LNCAP (cell line): ENCODE results near the gene BABAM2.

Experiments
- CTCF ChIP-seq: fragments of 450-650 bp; IDR thresholded peaks from 2 replicates; pipeline ENCODE4 v1.5.1; 2017; ENCODE audit warnings: mild to moderate bottlenecking

The BABAM2 gene

GRCh38 chr2:28276807-28277206 is 386.3 kb downstream of the BABAM2 start:
- no peak for TF ChIP-seq CTCF

GRCh38 chr2:28277466-28277865 is 386.9 kb downstream of the BABAM2 start:
- no peak for TF ChIP-seq CTCF

GRCh38 chr2:28279371-28279770 is 388.8 kb downstream of the BABAM2 start:
- no peak for TF ChIP-seq CTCF

GRCh38 chr2:28280619-28281018 is 390.1 kb downstream of the BABAM2 start:
- no peak for TF ChIP-seq CTCF

GRCh38 chr2:28281739-28282138 is 391.2 kb downstream of the BABAM2 start:
- no peak for TF ChIP-seq CTCF

- TF ChIP-seq CTCF: no peak
Measured at GRCh38 chr2:28282248-28282647, 391.7 kb downstream of the BABAM2 start.

- TF ChIP-seq CTCF: no peak
Measured at GRCh38 chr2:28282861-28283646, 392.5 kb downstream of the BABAM2 start.

GRCh38 chr2:28283861-28284260 is 393.3 kb downstream of the BABAM2 start:
- no peak for TF ChIP-seq CTCF
